HL-60/S4 treated with phorbol 12-myristate 13-acetate at 8.2 ng/mL for 4 days and 3 days (cell line): ENCODE data around the gene PXDN.
"Not testable (repeated sequence)": the region's sequence is repeated elsewhere in the genome, so short reads cannot be mapped to it uniquely, and the experiment has no call there.

ENCODE experiments used
- in situ Hi-C: fragments of 300-500 bp; cut with MboI; formaldehyde crosslinking; loops from 2 replicates; pipeline ENCODE4 v1.15.0; 2022; ENCODE audit warnings: low sequenced_read_pairs

The PXDN gene

GRCh38 chr2:1742301-1742680, 2.0 kb downstream of the PXDN start:
- in situ Hi-C loops = no loop called here

GRCh38 chr2:1741851-1742250, 2.5 kb downstream of the PXDN start:
- in situ Hi-C loops = no loop called here

DNA sequence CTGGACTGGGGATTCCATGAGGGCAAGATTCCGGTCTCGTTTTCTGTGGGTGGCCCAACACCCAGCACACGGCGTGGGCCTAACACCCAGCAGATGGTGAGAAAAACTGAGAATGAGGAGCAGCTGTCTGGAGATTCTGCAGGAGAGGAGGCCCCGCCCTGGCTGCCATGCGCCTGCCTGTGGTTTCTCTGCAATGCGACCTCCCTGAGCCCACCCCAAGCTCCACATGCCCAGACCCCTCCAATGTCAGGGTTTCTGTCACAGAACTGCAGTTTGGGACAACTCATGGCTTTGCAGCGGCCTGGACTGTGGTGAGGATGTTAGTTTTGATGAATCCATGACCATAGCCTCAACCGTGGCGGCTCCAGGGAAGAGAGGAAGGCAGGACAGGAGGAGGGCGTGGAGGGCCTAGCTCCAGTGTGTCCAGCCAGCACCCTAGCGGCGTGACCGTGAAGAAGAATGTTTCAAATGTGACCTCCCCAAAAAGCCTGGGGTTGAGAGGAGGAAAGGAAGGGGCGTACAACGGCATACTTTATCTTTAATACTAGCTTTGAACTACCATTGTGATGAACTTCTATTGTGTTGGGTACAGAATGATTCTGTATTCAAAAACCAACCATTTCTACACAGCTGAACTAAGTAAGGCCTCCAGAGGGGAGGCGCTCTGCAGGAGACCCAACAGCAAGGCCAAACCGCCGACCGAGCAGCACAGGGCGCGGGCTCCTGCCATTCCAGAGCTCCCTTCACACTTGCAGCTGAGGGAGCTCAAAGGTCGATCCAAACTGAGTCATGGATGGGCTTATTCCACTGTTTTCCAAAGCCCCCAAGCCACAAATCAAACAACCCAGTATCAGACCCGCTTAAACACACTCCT, 3.4 kb downstream of the PXDN start:
- in situ Hi-C loops = no loop called here

- in situ Hi-C loops = no loop called here
Observed at GRCh38 chr2:1739961-1740715, 4.2 kb downstream of the PXDN start.

DNA sequence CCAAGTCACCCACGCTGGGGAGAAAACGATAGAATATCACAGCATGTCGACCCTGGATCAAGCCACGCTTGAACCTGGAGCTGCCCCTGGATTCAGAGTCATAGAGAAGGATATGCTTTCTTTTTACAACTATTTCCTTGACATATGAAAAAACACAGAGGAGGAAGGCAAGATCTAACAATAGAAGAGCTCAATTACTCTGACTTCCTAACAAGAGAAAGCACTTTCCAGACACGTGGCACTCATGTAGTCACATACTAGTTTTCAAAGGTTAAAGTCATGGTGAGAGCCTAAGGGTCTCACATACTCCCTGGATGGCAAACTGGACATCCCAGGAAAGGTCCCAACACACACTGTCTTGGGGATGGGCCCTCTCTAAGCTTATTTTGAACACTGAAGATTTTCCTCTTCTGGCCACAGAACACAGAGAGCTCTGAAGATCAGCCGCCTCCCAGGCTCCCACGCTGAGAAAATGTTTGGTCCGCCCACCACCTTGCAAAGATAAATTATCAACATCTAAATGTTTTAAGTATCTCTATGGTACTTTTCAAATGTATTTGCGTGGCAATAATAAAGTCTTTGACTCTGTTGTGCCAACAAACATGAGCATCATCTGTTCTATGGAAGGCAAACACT, 4.9 kb downstream of the PXDN start:
- in situ Hi-C loops = no loop called here

- in situ Hi-C loops = no loop called here
Observed at GRCh38 chr2:1738646-1739302, 5.5 kb downstream of the PXDN start.

DNA sequence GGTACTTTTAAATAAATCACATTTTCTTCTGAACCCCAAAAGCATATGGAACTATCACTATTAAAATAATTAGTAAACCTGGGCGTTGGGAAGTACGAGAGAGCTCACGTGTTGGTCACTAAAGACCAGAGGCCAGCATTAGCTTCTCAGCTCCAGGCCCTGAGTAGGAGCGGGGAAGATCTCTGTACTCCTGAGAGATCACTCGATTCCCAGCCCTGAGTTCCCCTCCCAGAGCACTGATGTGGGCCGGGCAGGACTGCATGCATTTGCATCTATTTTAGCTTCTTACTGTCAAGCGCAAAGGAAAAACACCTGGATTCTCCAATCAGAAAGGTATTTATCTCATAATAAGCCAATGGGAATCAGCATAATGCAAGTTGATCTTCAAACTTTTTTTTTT, 6.2 kb downstream of the PXDN start:
- in situ Hi-C loops = no loop called here

- in situ Hi-C loops = no loop called here
Observed at GRCh38 chr2:1736997-1737480, 7.3 kb downstream of the PXDN start.

DNA sequence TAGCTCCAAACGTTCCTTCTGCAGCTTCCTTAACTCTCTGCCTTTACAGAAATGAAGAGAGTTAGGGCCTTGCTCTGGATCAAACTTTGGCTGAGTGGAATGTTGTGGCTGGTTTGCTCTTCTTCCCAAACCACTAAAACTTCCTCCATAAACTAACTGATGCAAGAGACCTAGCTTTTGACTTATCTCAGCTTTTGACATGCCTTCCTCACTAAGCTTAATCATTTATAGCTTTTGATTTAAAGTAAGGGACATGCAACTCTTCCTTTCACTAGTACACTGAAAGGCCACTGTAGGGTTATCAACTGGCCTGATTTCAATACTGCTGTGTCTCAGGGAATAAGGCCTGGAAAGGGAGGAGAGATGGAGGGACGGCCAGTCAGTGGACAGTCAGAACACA, 8.3 kb downstream of the PXDN start:
- in situ Hi-C loops = no loop called here

- in situ Hi-C loops = not testable (repeated sequence)
Observed at GRCh38 chr2:1733298-1733697, 11.0 kb downstream of the PXDN start.

- in situ Hi-C loops = no loop called here
Observed at GRCh38 chr2:1731963-1732768, 12.1 kb downstream of the PXDN start.

DNA sequence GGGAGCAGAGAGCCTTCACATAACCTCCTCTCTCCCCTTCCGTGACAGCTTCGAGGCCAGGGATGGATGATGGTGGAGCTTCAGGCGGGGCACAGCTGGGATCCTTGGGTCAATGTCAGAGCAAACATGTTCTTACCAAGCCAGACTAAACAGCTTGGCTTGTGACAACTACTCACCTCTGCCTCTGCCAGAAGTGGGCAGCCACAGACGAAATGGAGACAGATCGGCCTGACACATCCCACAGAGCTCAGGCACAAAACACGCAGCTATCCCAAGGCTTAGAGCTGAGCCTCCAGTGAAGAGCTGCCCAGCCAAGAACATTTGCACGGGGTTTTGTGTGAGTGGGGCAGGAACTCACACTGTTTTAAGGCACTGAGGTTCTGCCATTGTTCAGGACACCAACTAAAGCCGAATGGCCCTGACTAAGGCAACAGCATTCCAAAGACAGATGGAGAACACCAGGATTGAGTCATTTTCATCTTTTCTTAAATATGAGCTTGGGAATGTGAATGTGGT, 12.8 kb downstream of the PXDN start:
- in situ Hi-C loops = no loop called here

- in situ Hi-C loops = no loop called here
Observed at GRCh38 chr2:1730015-1730927, 14.0 kb downstream of the PXDN start.

GRCh38 chr2:1729242-1729641, 15.1 kb downstream of the PXDN start:
- in situ Hi-C loops = no loop called here

DNA sequence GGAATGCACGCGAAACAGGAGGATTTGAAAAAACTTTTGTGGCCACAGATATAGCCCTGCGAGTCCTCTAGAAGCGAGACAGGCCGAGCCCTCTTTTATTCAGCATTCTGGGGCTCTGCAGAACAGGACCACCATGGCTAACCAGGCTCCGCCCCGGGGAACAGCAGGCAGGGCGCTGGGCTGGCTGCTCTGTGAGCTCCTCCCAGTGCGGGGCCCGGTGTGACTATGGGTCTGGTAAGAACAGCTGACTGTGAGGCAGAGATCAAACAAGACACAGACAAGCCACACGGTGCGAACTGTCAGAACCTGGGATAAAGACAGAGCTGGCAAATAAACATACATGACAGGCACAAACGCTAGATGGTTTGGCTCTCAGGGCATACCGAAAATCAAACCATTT, 15.5 kb downstream of the PXDN start:
- in situ Hi-C loops = no loop called here

GRCh38 chr2:1727796-1728474, 16.4 kb downstream of the PXDN start:
- in situ Hi-C loops = no loop called here

DNA sequence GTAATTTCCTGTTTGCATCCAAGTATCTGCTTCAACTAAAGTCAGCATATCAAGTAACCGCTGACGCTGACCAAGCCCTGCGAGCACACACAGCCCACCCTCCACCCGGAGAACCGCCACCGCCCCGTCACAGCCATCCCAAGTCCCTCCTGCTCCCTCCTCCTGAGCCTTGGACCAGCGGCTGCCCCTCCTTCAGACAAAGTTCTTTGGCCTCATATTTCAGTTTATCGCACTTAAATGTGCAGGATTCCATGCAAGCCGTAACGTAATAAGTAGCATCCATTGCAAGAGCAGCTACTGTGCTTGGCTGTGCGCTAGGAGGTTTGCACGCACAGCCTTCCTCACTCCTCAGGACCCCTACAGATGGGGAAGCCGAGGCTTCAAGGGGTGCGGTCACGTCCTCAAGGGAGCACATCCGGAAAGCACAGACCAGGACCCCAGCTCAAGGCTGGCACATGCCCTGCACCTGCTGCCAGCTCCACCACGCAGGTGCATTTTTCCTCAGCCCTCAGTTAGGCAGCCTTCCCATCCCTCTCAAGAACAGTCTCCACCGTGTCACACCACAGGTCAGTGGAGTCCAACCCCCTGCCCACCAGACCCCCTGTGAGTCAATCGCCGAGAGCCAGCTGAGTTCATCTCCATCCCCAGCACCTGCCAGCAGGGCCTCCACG, 17.1 kb downstream of the PXDN start:
- in situ Hi-C loops = no loop called here

GRCh38 chr2:1726558-1726957, 17.8 kb downstream of the PXDN start:
- in situ Hi-C loops = no loop called here
